ENCODE measurements around the gene C21orf58.

- no peak for TF ChIP-seq CTCF (conservative IDR thresholded peaks at IDR 0.05 in 1 of 2, IDR thresholded peaks at IDR 0.05 in 1 of 2; ENCODE audit: extremely low read depth in 1 of 2, insufficient read depth in 1 of 2, low read depth in 1 of 2, low read length in 2 of 2)
- no peak for TF ChIP-seq EZH2 (IDR thresholded peaks at IDR 0.05; ENCODE audit: borderline replicate concordance, low read length)
These were observed 18.7 kb downstream of the C21orf58 start for GRCh38 chr21:46304955-46305354.
